Measurements from ENCODE around the gene NUDT6. TPM values are rescaled to one million over a fixed set of nuclear protein-coding genes. Genes with fewer than 3 reads are reported as not detected.

NUDT6 gene
- total RNA-seq, 1 experiment from 2014 or later = 11.4 TPM

Other genes with a start within 250 kb of the NUDT6 start
- 0.48 and 1.3 TPM in 2 replicates for gene BBS12, start 189.9 kb downstream of the NUDT6 start, total RNA-seq (2014; rRNA removed; shearing (Covaris generic))
- 4.2 and 5.5 TPM in 2 replicates for gene FGF2, start 95.8 kb downstream of the NUDT6 start, total RNA-seq (2014; rRNA removed; shearing (Covaris generic))